Measurements from ENCODE around the gene ZNF410.

ZNF410 gene

GRCh38 chr14:73935666-73936065 is 49.0 kb downstream of the ZNF410 start:
- no peak overlapping the region for H3K4me3 ChIP-seq (ENCODE audit: low read depth, low read length)
- DNase-seq (ENCODE audit: low read depth): no peak
- TF ChIP-seq, protein P1, sequence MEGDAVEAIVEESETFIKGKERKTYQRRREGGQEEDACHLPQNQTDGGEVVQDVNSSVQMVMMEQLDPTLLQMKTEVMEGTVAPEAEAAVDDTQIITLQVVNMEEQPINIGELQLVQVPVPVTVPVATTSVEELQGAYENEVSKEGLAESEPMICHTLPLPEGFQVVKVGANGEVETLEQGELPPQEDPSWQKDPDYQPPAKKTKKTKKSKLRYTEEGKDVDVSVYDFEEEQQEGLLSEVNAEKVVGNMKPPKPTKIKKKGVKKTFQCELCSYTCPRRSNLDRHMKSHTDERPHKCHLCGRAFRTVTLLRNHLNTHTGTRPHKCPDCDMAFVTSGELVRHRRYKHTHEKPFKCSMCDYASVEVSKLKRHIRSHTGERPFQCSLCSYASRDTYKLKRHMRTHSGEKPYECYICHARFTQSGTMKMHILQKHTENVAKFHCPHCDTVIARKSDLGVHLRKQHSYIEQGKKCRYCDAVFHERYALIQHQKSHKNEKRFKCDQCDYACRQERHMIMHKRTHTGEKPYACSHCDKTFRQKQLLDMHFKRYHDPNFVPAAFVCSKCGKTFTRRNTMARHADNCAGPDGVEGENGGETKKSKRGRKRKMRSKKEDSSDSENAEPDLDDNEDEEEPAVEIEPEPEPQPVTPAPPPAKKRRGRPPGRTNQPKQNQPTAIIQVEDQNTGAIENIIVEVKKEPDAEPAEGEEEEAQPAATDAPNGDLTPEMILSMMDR (IDR thresholded peaks at IDR 0.05; ENCODE audit: low read depth, low read length, missing control alignments): no peak

- no peak overlapping the region for H3K4me3 ChIP-seq (ENCODE audit: low read depth, low read length)
- DNase-seq (ENCODE audit: low read depth): no peak
- TF ChIP-seq, protein P1 (IDR thresholded peaks at IDR 0.05; ENCODE audit: low read depth, low read length, missing control alignments): no peak
These were observed 49.9 kb downstream of the ZNF410 start for GRCh38 chr14:73936548-73936947.

- TF ChIP-seq, protein P1 (IDR thresholded peaks at IDR 0.05; ENCODE audit: low read depth, low read length, missing control alignments): no peak
- no peak for DNase-seq (ENCODE audit: low read depth)
- no peak overlapping the region for H3K4me3 ChIP-seq (ENCODE audit: low read depth, low read length)
These were observed 50.4 kb downstream of the ZNF410 start for GRCh38 chr14:73937012-73937411.

DNA sequence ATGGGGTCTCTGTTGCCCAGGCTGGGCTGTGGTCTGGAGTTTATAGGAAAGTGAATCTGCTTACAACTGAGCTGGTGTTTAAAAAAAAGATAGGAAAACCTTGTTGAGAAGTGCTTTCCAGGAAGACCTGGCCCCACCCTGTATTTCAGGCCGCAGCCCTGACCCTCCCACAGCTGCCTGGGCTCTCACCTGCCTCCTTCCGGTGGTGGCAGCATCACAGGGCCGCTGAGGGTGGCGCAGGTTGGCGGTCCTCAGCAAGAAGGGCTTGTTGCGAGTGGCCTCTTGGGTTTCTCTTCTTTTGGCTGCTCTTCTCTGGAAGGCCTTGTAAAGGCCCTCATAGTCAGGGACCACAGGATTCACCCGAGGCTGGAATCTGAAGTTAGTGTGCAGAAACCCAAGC is 55.5 kb downstream of the ZNF410 start:
- no peak for DNase-seq (ENCODE audit: low read depth)
- TF ChIP-seq, protein P1 (IDR thresholded peaks at IDR 0.05; ENCODE audit: low read depth, low read length, missing control alignments): no peak
- H3K4me3 ChIP-seq (ENCODE audit: low read depth, low read length): no peak overlapping the region

- H3K4me3 ChIP-seq (ENCODE audit: low read depth, low read length): no peak overlapping the region
- no peak for DNase-seq (ENCODE audit: low read depth)
- TF ChIP-seq, protein P1 (IDR thresholded peaks at IDR 0.05; ENCODE audit: low read depth, low read length, missing control alignments): no peak
These were observed 56.4 kb downstream of the ZNF410 start for GRCh38 chr14:73943083-73943482.

DNA sequence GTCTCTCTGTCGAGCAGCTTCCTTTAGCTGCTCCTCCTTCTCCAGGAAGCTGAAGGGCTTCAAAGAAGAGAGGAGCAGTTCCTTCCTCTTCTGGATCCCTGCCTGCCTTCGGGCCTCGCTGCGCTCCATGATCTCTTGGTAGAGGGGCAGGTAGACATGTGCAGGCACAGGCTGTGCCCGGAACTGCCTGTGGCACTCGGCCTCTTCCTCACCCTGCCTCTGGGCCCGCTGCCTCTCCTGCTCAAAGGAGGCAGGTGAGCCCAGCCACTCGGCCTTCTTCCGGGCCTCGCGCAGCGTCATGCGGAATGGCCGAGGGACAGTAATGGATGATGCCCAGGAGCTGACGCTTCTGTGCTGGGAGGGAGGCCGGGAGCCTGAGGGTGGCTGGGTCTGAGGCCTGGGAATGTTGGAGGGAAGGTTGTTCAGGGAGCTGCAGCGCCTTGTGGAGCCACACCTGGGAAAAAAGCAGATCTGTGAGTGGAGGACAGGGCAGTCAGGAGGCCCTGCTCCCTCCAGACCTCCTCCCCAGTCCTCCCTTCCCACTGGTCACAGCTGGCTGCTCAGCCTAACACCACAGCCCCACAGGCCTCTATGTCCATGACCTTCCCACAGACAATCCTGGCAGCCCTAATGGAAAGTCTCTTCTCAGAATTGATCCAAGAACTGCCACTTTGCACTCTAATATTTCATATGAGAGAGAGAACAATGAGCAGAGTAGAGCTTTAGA is 57.9 kb downstream of the ZNF410 start:
- TF ChIP-seq, protein P1 (IDR thresholded peaks at IDR 0.05; ENCODE audit: low read depth, low read length, missing control alignments): no peak
- no peak for DNase-seq (ENCODE audit: low read depth)

DNA sequence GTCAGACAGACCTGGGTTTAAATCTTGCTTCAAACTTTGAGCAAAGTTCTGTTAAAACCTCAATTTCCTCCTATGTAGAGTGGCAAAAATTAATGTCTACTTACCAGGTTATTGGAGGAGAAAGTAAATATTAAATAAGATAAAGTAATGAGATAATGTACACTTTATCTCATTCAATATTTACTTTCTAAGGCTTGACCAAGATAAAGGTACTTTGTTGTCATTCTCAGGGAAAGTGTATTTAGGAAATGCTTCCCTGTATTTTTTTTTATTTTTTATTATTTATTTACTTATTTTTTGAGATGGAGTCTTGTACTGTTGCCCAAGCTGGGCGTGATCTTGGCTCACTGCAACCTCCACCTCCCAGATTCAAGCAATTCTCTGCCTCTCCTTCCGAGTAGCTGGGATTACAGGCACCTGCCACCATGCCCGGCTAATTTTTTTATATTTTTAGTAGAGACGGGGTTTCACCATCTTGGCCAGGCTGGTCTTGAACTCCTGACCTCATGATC is 58.6 kb downstream of the ZNF410 start:
- TF ChIP-seq, protein P1 (IDR thresholded peaks at IDR 0.05; ENCODE audit: low read depth, low read length, missing control alignments): no peak
- no peak overlapping the region for H3K4me3 ChIP-seq (ENCODE audit: low read depth, low read length)
- no peak for DNase-seq (ENCODE audit: low read depth)

More for the DNA sequence above, 57.9 kb downstream of the ZNF410 start:
- H3K4me3 ChIP-seq (ENCODE audit: low read depth, low read length): no peak overlapping the region
